ENCODE data around the gene RAP1B.

The RAP1B gene

GRCh38 chr12:68612202-68612601 lies 1.5 kb downstream of the RAP1B start:
- no peak for DNase-seq

GRCh38 chr12:68612697-68613096 lies 2.0 kb downstream of the RAP1B start:
- no peak for DNase-seq

GRCh38 chr12:68613209-68613904 lies 2.7 kb downstream of the RAP1B start:
- DNase-seq = peak; percentile 79

GRCh38 chr12:68614105-68614679 lies 3.5 kb downstream of the RAP1B start:
- no peak for DNase-seq

- DNase-seq = no peak
These were observed 4.1 kb downstream of the RAP1B start for GRCh38 chr12:68614769-68615168.

- no peak for DNase-seq
These were observed 6.6 kb downstream of the RAP1B start for GRCh38 chr12:68617160-68617926.

GRCh38 chr12:68619541-68619940 lies 8.8 kb downstream of the RAP1B start:
- DNase-seq = no peak

- no peak for DNase-seq
These were observed 10.1 kb downstream of the RAP1B start for GRCh38 chr12:68620519-68621471.

- no peak for DNase-seq
These were observed 10.9 kb downstream of the RAP1B start for GRCh38 chr12:68621472-68622081.

- no peak for DNase-seq
These were observed 11.6 kb downstream of the RAP1B start for GRCh38 chr12:68622250-68622649.

- no peak for DNase-seq
These were observed 12.4 kb downstream of the RAP1B start for GRCh38 chr12:68623059-68623458.

- DNase-seq = no peak
These were observed 13.3 kb downstream of the RAP1B start for GRCh38 chr12:68623984-68624383.

GRCh38 chr12:68624933-68625332 lies 14.2 kb downstream of the RAP1B start:
- DNase-seq = no peak

- DNase-seq = no peak
These were observed 17.1 kb downstream of the RAP1B start for GRCh38 chr12:68627673-68628319.

GRCh38 chr12:68628698-68629097 lies 18.0 kb downstream of the RAP1B start:
- DNase-seq = no peak

- DNase-seq = no peak
These were observed 19.4 kb downstream of the RAP1B start for GRCh38 chr12:68630050-68630449.

GRCh38 chr12:68630598-68630997 lies 19.9 kb downstream of the RAP1B start:
- DNase-seq = no peak

- no peak for DNase-seq
These were observed 20.5 kb downstream of the RAP1B start for GRCh38 chr12:68631227-68631626.

GRCh38 chr12:68632486-68632885 lies 21.8 kb downstream of the RAP1B start:
- DNase-seq = no peak

- DNase-seq = no peak
These were observed 23.2 kb downstream of the RAP1B start for GRCh38 chr12:68633614-68634558.

GRCh38 chr12:68636268-68636667 lies 25.6 kb downstream of the RAP1B start:
- DNase-seq = no peak

All from activated effector memory CD4-positive, alpha-beta T cell treated with anti-CD3 and anti-CD28 coated beads, Interleukin-2, amount 50 U/mL, for 16 hours (primary cell).